Naive thymus-derived CD8-positive, alpha-beta T cell (primary cell): ENCODE measurements around the gene ANAPC2. TPM values are rescaled to one million over a fixed set of nuclear protein-coding genes. Genes with fewer than 3 reads are reported as not detected.

Source experiments
- ATAC-seq, 2 donors: fragments of 150-1000 bp; cut with Tn5 transposase in 1 of 2; sonication (Bioruptor Pico), chemical (Tn5 transposase) in 1 of 2; 1 replicate in 1 of 2; 2 replicates in 1 of 2; pipeline ENCODE4 v1.10.0; 2021; ENCODE audit warnings: mild to moderate bottlenecking in 2 of 2, moderate library complexity in 2 of 2
- POLR2A ChIA-PET: fragments of 350-600 bp; sonication (Branson Sonifier 250); formaldehyde crosslinking; loops from one replicate; lab custom pipeline; 2021; ENCODE audit warnings: antibody characterized with exemption; lab: Charles Lee
- DNase-seq, 10 donors: peaks; one replicate each; pipeline versions ENCODE4 v3.0.0 to v3.0.0-alpha.2; 2020 to 2022
- H3K27ac Mint-ChIP-seq, 10 donors: one replicate each; pipeline ENCODE4 v1.8.0; 2020 to 2022; ENCODE audit warnings: mild to moderate bottlenecking in 10 of 10, mixed read lengths in 10 of 10, moderate library complexity in 4 of 10, inconsistent platforms in 1 of 10
- H3K27me3 Mint-ChIP-seq, 5 donors: one replicate each; pipeline ENCODE4 v1.8.0; 2021 to 2022; ENCODE audit warnings: mixed read lengths in 5 of 5
- H3K36me3 Mint-ChIP-seq, 3 donors: one replicate each; pipeline ENCODE4 v1.8.0; 2020 to 2022; ENCODE audit warnings: mixed read lengths in 3 of 3, mild to moderate bottlenecking in 2 of 3, inconsistent platforms in 1 of 3
- H3K4me1 Mint-ChIP-seq, 4 donors: one replicate each; pipeline ENCODE4 v1.8.0; 2021 to 2022; ENCODE audit warnings: mixed read lengths in 4 of 4
- H3K4me3 Mint-ChIP-seq, 10 donors: one replicate each; pipeline ENCODE4 v1.8.0; 2020 to 2022; ENCODE audit warnings: mild to moderate bottlenecking in 10 of 10, mixed read lengths in 10 of 10, moderate library complexity in 6 of 10, inconsistent platforms in 1 of 10
- H3K9me3 Mint-ChIP-seq, 9 donors: one replicate each; pipeline ENCODE4 v1.8.0; 2020 to 2022; ENCODE audit warnings: mixed read lengths in 9 of 9, mild to moderate bottlenecking in 3 of 9, inconsistent platforms in 1 of 9, moderate library complexity in 1 of 9
- polyA plus RNA-seq, 3 donors: library from polyadenylated mRNA; unstranded; fragments of 300-500 nt; fragmentation: Illumina TruSeq; gene quantifications; one replicate each; pipeline ENCODE4 v1.2.3, GENCODE V29; 2021
- total RNA-seq, 8 experiments: library from RNA in 2 of 8; stranded (reverse) in 2 of 8; gene quantifications; one replicate each; pipeline ENCODE4 v1.2.3 and lab custom pipeline; 2021 to 2026

Gene ANAPC2
- total and polyA plus RNA-seq, 5 experiments from 2014 or later, result 3.4 to 146 (median 5.9) TPM

- H3K27me3 Mint-ChIP-seq, result no peaks in the 10 kb centered on the region
- ATAC-seq (no peak), DNase-seq (no peak)
- peak overlapping the region in 1 of 10 donors; percentile 48 for H3K4me3 Mint-ChIP-seq
- H3K4me1 Mint-ChIP-seq, result peaks cover 5 to 44% (median 32%) of the 10 kb centered on the region in 4 donors
- H3K36me3 Mint-ChIP-seq, result peaks cover 0 to 29% (median 14%) of the 10 kb centered on the region in 3 donors
- POLR2A ChIA-PET, result interaction anchor here (0.7 to 1.4 kb wide), 2 partner anchors 10 to 55 kb away, joined by 3 read pairs; no protein-coding TSS in a partner anchor
- peak overlapping the region in 1 of 10 donors; percentile 52 for H3K27ac Mint-ChIP-seq
- no peaks in the 10 kb centered on the region for H3K9me3 Mint-ChIP-seq
These were observed 3.3 kb downstream of the ANAPC2 start for GRCh38 chr9:137184881-137185660.

- H3K36me3 Mint-ChIP-seq, result peaks cover 0 to 36% (median 16%) of the 10 kb centered on the region in 3 donors
- POLR2A ChIA-PET, result interaction anchor here (0.6 kb wide), 1 partner anchor 17 kb away, joined by 5 read pairs; the partner anchor contains the start of gene TPRN
- no peaks in the 10 kb centered on the region for H3K9me3 Mint-ChIP-seq
- H3K27ac Mint-ChIP-seq, result no peak overlapping the region
- DNase-seq (no peak), ATAC-seq (no peak)
- no peaks in the 10 kb centered on the region for H3K27me3 Mint-ChIP-seq
- peak overlapping the region in 4 of 10 donors; percentile 21 to 43 (median 42) for H3K4me3 Mint-ChIP-seq
- H3K4me1 Mint-ChIP-seq, result peaks cover 6 to 35% (median 25%) of the 10 kb centered on the region in 4 donors
These were observed 4.3 kb downstream of the ANAPC2 start for GRCh38 chr9:137183980-137184595.

- DNase-seq (no peak), ATAC-seq (no peak)
- Mint-ChIP-seq H3K4me3 (peak overlapping the region in 1 of 10 donors; percentile 71), H3K36me3 (peaks cover 0 to 40% (median 16%) of the 10 kb centered on the region in 3 donors), H3K4me1 (peaks cover 4 to 31% (median 19%) of the 10 kb centered on the region in 4 donors), H3K27me3 (no peaks in the 10 kb centered on the region), H3K27ac (no peak overlapping the region), H3K9me3 (no peaks in the 10 kb centered on the region)
- POLR2A ChIA-PET, result interaction anchor here (1.0 to 1.2 kb wide), 2 partner anchors 40 to 58 kb away, joined by 3 to 5 read pairs; partner anchors contain the start of gene TUBB4B
These were observed 5.5 kb downstream of the ANAPC2 start for GRCh38 chr9:137182836-137183235.

GRCh38 chr9:137181680-137182079 is 6.7 kb downstream of the ANAPC2 start:
- DNase-seq, result no peak
- POLR2A ChIA-PET, result interaction anchor here (0.6 kb wide), 1 partner anchor 49 kb away, joined by 6 read pairs; no protein-coding TSS in a partner anchor
- no peak for ATAC-seq

GRCh38 chr9:137180491-137180890 is 7.9 kb downstream of the ANAPC2 start:
- Mint-ChIP-seq H3K9me3 (no peaks in the 10 kb centered on the region), H3K27ac (no peak overlapping the region), H3K4me3 (no peak overlapping the region), H3K4me1 (peaks cover 4 to 12% (median 6%) of the 10 kb centered on the region in 4 donors), H3K36me3 (peaks cover 0 to 45% (median 12%) of the 10 kb centered on the region in 3 donors), H3K27me3 (no peaks in the 10 kb centered on the region)
- no peak for DNase-seq
- ATAC-seq, result no peak
- POLR2A ChIA-PET, result interaction anchor here (2.2 kb wide), 1 partner anchor 43 kb away, joined by 6 read pairs; no protein-coding TSS in a partner anchor

More at GRCh38 chr9:137181680-137182079, 6.7 kb downstream of the ANAPC2 start:
- Mint-ChIP-seq H3K27me3 (no peaks in the 10 kb centered on the region), H3K4me3 (peak overlapping the region in 1 of 10 donors; percentile 4), H3K9me3 (no peaks in the 10 kb centered on the region), H3K4me1 (peaks cover 4 to 20% (median 10%) of the 10 kb centered on the region in 4 donors), H3K27ac (no peak overlapping the region), H3K36me3 (peaks cover 0 to 45% (median 14%) of the 10 kb centered on the region in 3 donors)

GRCh38 chr9:137179761-137180160 is 8.6 kb downstream of the ANAPC2 start:
- DNase-seq (no peak), ATAC-seq (no peak)
- Mint-ChIP-seq H3K9me3 (no peaks in the 10 kb centered on the region), H3K36me3 (peaks cover 0 to 43% (median 12%) of the 10 kb centered on the region in 3 donors), H3K27me3 (no peaks in the 10 kb centered on the region), H3K4me1 (peaks cover 3 to 8% (median 6%) of the 10 kb centered on the region in 4 donors), H3K27ac (no peak overlapping the region), H3K4me3 (no peak overlapping the region)
- POLR2A ChIA-PET, result interaction anchor here (2.2 kb wide), 1 partner anchor 44 kb away, joined by 6 read pairs; no protein-coding TSS in a partner anchor

GRCh38 chr9:137178939-137179630 is 9.3 kb downstream of the ANAPC2 start:
- H3K27ac Mint-ChIP-seq, result no peak overlapping the region
- ATAC-seq (no peak), DNase-seq (no peak)

GRCh38 chr9:137178201-137178938 is 10.0 kb downstream of the ANAPC2 start:
- DNase-seq (no peak), ATAC-seq (no peak)
- Mint-ChIP-seq H3K9me3 (no peaks in the 10 kb centered on the region), H3K27me3 (no peaks in the 10 kb centered on the region), H3K36me3 (peaks cover 0 to 31% (median 9%) of the 10 kb centered on the region in 3 donors), H3K4me3 (no peak overlapping the region), H3K27ac (no peak overlapping the region), H3K4me1 (peaks cover 0 to 9% (median under 1%) of the 10 kb centered on the region in 4 donors)
- POLR2A ChIA-PET, result interaction anchor here (0.6 to 1.7 kb wide), 3 partner anchors 9 to 45 kb away, joined by 4 read pairs; no protein-coding TSS in a partner anchor

More at GRCh38 chr9:137178939-137179630, 9.3 kb downstream of the ANAPC2 start:
- no peaks in the 10 kb centered on the region for H3K9me3 Mint-ChIP-seq
- H3K36me3 Mint-ChIP-seq, result peaks cover 0 to 37% (median 12%) of the 10 kb centered on the region in 3 donors
- no peaks in the 10 kb centered on the region for H3K27me3 Mint-ChIP-seq
- H3K4me1 Mint-ChIP-seq, result peaks cover under 1 to 6% (median 2%) of the 10 kb centered on the region in 4 donors
- POLR2A ChIA-PET, result interaction anchor here (0.6 to 2.2 kb wide), 3 partner anchors 8 to 44 kb away, joined by 4 to 6 read pairs (median 4); no protein-coding TSS in a partner anchor
- H3K4me3 Mint-ChIP-seq, result no peak overlapping the region

GRCh38 chr9:137176302-137177182 is 11.8 kb downstream of the ANAPC2 start:
- POLR2A ChIA-PET, result interaction anchor here (0.8 kb wide), 1 partner anchor 19 kb away, joined by 3 read pairs; no protein-coding TSS in a partner anchor
- no peaks in the 10 kb centered on the region for H3K9me3 Mint-ChIP-seq
- H3K4me1 Mint-ChIP-seq, result peaks cover 0 to 13% (median under 1%) of the 10 kb centered on the region in 4 donors
- H3K4me3 Mint-ChIP-seq, result no peak overlapping the region
- peak overlapping the region in 4 of 10 donors; percentile 29 to 78 (median 50) for H3K27ac Mint-ChIP-seq
- peak in 1 of 10 donors; percentile 30 for DNase-seq
- peaks cover 0 to 17% (median 3%) of the 10 kb centered on the region in 3 donors for H3K36me3 Mint-ChIP-seq
- peaks cover 0 to 2% (median 0%) of the 10 kb centered on the region in 5 donors for H3K27me3 Mint-ChIP-seq
- peak; percentile 62 to 69 for ATAC-seq

- peaks cover 0 to 13% (median under 1%) of the 10 kb centered on the region in 4 donors for H3K4me1 Mint-ChIP-seq
- ATAC-seq (peak in 1 of 2 donors; percentile 24), DNase-seq (no peak)
- POLR2A ChIA-PET, result interaction anchor here (1.1 to 2.4 kb wide), 4 partner anchors 10 to 46 kb away, joined by 3 to 11 read pairs (median 4); partner anchors contain the start of genes ANAPC2 and SSNA1
- peak overlapping the region in 4 of 10 donors; percentile 18 to 39 (median 26) for H3K4me3 Mint-ChIP-seq
- H3K27me3 Mint-ChIP-seq, result peaks cover 0 to 8% (median 0%) of the 10 kb centered on the region in 5 donors
- H3K27ac Mint-ChIP-seq, result no peak overlapping the region
- H3K36me3 Mint-ChIP-seq, result peaks cover 0 to 17% (median 3%) of the 10 kb centered on the region in 3 donors
- no peaks in the 10 kb centered on the region for H3K9me3 Mint-ChIP-seq
These were observed 12.9 kb downstream of the ANAPC2 start for GRCh38 chr9:137175345-137175961.
